ENCODE results near the gene KSR1.

Gene KSR1

DNA sequence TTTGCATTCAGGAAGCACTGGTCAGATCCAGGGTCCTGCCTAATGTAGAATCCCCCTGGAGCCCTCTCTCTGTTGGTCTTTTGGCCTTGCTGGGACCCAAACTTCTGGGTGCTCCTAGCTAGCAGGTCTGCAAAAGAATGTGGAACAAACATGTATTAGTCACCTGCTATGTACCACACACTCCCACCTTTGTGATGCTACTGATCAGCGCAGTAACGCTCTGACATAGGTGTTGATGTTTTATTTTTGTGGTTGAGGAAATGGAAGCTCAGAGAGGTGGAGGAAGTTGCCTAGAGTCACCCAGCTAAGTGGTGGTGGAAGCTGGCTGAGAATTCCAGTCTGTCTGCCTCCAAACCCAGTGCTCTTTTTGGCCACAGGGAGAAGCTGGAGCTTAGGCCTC lies 139.0 kb downstream of the KSR1 start:
- H2BK15ac ChIP-seq (replicated peaks; ENCODE audit: low read depth), result no peak overlapping the region
- H2BK5ac ChIP-seq (ENCODE audit: low read length), result no peak overlapping the region
- H4K5ac ChIP-seq (ENCODE audit: low read length), result no peak overlapping the region
- H4K8ac ChIP-seq (ENCODE audit: low read depth, low read length), result no peak overlapping the region
- no peak overlapping the region for H3K18ac ChIP-seq (ENCODE audit: low read length)
- no peak overlapping the region for H3K4me2 ChIP-seq (ENCODE audit: low read length)
- no peaks in the 10 kb centered on the region for H3K27me3 ChIP-seq (ENCODE audit: insufficient read depth, low read length, poor library complexity)
- no peaks in the 10 kb centered on the region for H3K79me2 ChIP-seq (ENCODE audit: control insufficient read depth, insufficient read depth, low read length)
- no peak overlapping the region for H3K23ac ChIP-seq (ENCODE audit: low read length)
- no peak overlapping the region for H3K27ac ChIP-seq (ENCODE audit: low read depth, low read length)
- no peak overlapping the region for H3K4me3 ChIP-seq (ENCODE audit: low read length)
- WGBS (ENCODE audit: extremely low coverage, insufficient coverage, low lambda C conversion rate), result no CpG with 5 or more reads among the region's 2 CpGs
- H3K79me1 ChIP-seq (ENCODE audit: low read length), result no peaks in the 10 kb centered on the region
- no peak overlapping the region for H2AK5ac ChIP-seq (ENCODE audit: low read length)
- no peak overlapping the region for H3K4ac ChIP-seq (ENCODE audit: low read depth, low read length)
- no peaks in the 10 kb centered on the region for H3K36me3 ChIP-seq (ENCODE audit: control insufficient read depth, insufficient read depth, low read length)
- no peak overlapping the region for H3K9ac ChIP-seq (ENCODE audit: low read length)
- no peak overlapping the region for H2BK120ac ChIP-seq (ENCODE audit: low read depth, low read length)
- no peaks in the 10 kb centered on the region for H3K4me1 ChIP-seq (ENCODE audit: control insufficient read depth, low read depth, low read length)
- no peak for DNase-seq
- no peak overlapping the region for H3K56ac ChIP-seq (ENCODE audit: low read length)

DNA sequence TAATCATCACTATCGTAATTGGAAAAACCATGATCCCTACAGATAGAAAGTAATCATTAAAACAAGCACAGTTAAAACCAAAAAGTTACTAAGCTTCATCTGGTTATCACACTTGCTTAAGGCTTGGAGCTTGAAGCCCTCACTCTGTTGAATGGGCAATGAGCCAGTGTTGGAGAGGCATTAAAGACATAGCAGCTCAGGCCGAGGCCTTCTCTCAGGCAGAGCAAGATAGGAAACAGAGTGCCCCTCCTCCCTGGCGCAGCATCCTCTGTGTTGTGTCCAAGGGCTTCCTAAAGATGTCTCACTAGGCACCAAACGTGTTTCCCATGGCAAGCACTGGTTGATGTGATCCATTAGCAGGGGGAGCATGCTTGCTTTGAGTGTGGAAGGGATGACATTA lies 139.8 kb downstream of the KSR1 start:
- Histone ChIP-seq H3K56ac (ENCODE audit: low read length) (no peak overlapping the region), H4K5ac (ENCODE audit: low read length) (no peak overlapping the region), H3K79me2 (ENCODE audit: control insufficient read depth, insufficient read depth, low read length) (no peaks in the 10 kb centered on the region), H3K4me1 (ENCODE audit: control insufficient read depth, low read depth, low read length) (no peaks in the 10 kb centered on the region), H4K8ac (ENCODE audit: low read depth, low read length) (no peak overlapping the region), H3K23ac (ENCODE audit: low read length) (no peak overlapping the region), H3K9ac (ENCODE audit: low read length) (no peak overlapping the region), H2BK5ac (ENCODE audit: low read length) (no peak overlapping the region), H3K4me2 (ENCODE audit: low read length) (no peak overlapping the region), H3K27ac (ENCODE audit: low read depth, low read length) (no peak overlapping the region), H3K18ac (ENCODE audit: low read length) (no peak overlapping the region), H2BK15ac (replicated peaks; ENCODE audit: low read depth) (no peak overlapping the region), H3K4me3 (ENCODE audit: low read length) (no peak overlapping the region), H2BK120ac (ENCODE audit: low read depth, low read length) (no peak overlapping the region), H2AK5ac (ENCODE audit: low read length) (no peak overlapping the region), H3K27me3 (ENCODE audit: insufficient read depth, low read length, poor library complexity) (no peaks in the 10 kb centered on the region), H3K4ac (ENCODE audit: low read depth, low read length) (no peak overlapping the region), H3K36me3 (ENCODE audit: control insufficient read depth, insufficient read depth, low read length) (no peaks in the 10 kb centered on the region), H3K79me1 (ENCODE audit: low read length) (no peaks in the 10 kb centered on the region)
- no peak for DNase-seq
- WGBS (ENCODE audit: extremely low coverage, insufficient coverage, low lambda C conversion rate), result no CpG with 5 or more reads among the region's 4 CpGs

DNA sequence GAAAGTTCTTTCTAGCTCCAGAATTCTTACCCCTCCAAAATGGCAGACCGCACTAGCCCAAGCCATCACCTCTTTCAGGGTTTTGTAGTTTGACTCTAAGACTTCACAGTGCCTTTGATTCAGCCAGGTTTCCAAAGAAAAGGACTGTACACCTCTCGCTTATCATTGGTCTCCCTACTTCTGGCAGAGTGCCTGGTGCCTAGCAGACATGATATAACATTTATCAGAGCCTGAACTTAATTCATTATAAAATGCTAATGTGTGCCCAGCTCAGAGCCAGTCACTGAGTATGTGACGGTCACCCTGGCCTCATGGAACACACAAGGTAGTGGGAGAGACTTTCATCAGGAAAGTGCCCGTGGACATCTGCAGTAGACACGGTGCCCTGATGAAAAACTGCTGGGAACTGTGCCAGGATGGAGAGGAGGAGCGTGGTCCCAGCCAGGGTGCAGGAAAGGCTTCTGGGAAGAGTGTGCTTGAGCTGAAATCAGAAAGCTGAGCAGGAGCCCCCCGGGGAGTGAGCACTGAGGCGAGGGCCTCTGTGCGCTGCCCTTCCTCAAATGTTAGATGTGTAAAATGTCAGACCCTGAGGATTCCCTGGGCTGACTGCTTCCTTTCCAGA lies 140.4 kb downstream of the KSR1 start:
- Histone ChIP-seq H3K9ac (ENCODE audit: low read length) (no peak overlapping the region), H3K27ac (ENCODE audit: low read depth, low read length) (no peak overlapping the region), H2BK120ac (ENCODE audit: low read depth, low read length) (no peak overlapping the region), H2BK15ac (replicated peaks; ENCODE audit: low read depth) (no peak overlapping the region), H3K79me2 (ENCODE audit: control insufficient read depth, insufficient read depth, low read length) (no peaks in the 10 kb centered on the region), H3K4me1 (ENCODE audit: control insufficient read depth, low read depth, low read length) (no peaks in the 10 kb centered on the region), H2BK5ac (ENCODE audit: low read length) (no peak overlapping the region), H3K18ac (ENCODE audit: low read length) (no peak overlapping the region), H4K5ac (ENCODE audit: low read length) (no peak overlapping the region), H3K23ac (ENCODE audit: low read length) (no peak overlapping the region), H3K4me3 (ENCODE audit: low read length) (no peak overlapping the region), H2AK5ac (ENCODE audit: low read length) (no peak overlapping the region), H3K79me1 (ENCODE audit: low read length) (no peaks in the 10 kb centered on the region), H3K27me3 (ENCODE audit: insufficient read depth, low read length, poor library complexity) (no peaks in the 10 kb centered on the region), H3K56ac (ENCODE audit: low read length) (no peak overlapping the region), H3K36me3 (ENCODE audit: control insufficient read depth, insufficient read depth, low read length) (no peaks in the 10 kb centered on the region), H3K4me2 (ENCODE audit: low read length) (no peak overlapping the region), H3K4ac (ENCODE audit: low read depth, low read length) (no peak overlapping the region), H4K8ac (ENCODE audit: low read depth, low read length) (no peak overlapping the region)
- no CpG with 5 or more reads among the region's 9 CpGs for WGBS (ENCODE audit: extremely low coverage, insufficient coverage, low lambda C conversion rate)
- no peak for DNase-seq

DNA sequence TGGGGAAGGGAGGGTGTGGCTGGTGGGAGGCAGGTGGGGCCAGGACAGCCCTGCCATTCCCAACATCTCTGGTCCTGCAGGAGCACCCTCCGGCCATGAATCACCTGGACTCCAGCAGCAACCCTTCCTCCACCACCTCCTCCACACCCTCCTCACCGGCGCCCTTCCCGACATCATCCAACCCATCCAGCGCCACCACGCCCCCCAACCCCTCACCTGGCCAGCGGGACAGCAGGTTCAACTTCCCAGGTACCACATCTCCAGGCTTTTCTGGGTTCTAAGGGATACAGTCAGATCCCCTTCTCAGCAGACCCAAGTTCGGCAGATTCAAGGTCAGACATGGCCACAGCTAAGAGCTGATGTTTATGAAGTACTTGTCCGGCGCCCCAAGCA lies 140.9 kb downstream of the KSR1 start:
- no peaks in the 10 kb centered on the region for H3K4me1 ChIP-seq (ENCODE audit: control insufficient read depth, low read depth, low read length)
- H3K79me2 ChIP-seq (ENCODE audit: control insufficient read depth, insufficient read depth, low read length), result no peaks in the 10 kb centered on the region
- no peak overlapping the region for H2AK5ac ChIP-seq (ENCODE audit: low read length)
- DNase-seq, result no peak
- H3K23ac ChIP-seq (ENCODE audit: low read length), result no peak overlapping the region
- H3K4ac ChIP-seq (ENCODE audit: low read depth, low read length), result no peak overlapping the region
- no peak overlapping the region for H4K5ac ChIP-seq (ENCODE audit: low read length)
- H3K9ac ChIP-seq (ENCODE audit: low read length), result no peak overlapping the region
- no peak overlapping the region for H3K27ac ChIP-seq (ENCODE audit: low read depth, low read length)
- H2BK120ac ChIP-seq (ENCODE audit: low read depth, low read length), result no peak overlapping the region
- no peak overlapping the region for H3K18ac ChIP-seq (ENCODE audit: low read length)
- no peaks in the 10 kb centered on the region for H3K36me3 ChIP-seq (ENCODE audit: control insufficient read depth, insufficient read depth, low read length)
- no peak overlapping the region for H3K56ac ChIP-seq (ENCODE audit: low read length)
- H2BK5ac ChIP-seq (ENCODE audit: low read length), result no peak overlapping the region
- H4K8ac ChIP-seq (ENCODE audit: low read depth, low read length), result no peak overlapping the region
- no peaks in the 10 kb centered on the region for H3K79me1 ChIP-seq (ENCODE audit: low read length)
- no peak overlapping the region for H3K4me3 ChIP-seq (ENCODE audit: low read length)
- H2BK15ac ChIP-seq (replicated peaks; ENCODE audit: low read depth), result no peak overlapping the region
- H3K4me2 ChIP-seq (ENCODE audit: low read length), result no peak overlapping the region
- whole genome bisulfite sequencing (ENCODE audit: extremely low coverage, insufficient coverage, low lambda C conversion rate), result no CpG with 5 or more reads among the region's 10 CpGs
- no peaks in the 10 kb centered on the region for H3K27me3 ChIP-seq (ENCODE audit: insufficient read depth, low read length, poor library complexity)

DNA sequence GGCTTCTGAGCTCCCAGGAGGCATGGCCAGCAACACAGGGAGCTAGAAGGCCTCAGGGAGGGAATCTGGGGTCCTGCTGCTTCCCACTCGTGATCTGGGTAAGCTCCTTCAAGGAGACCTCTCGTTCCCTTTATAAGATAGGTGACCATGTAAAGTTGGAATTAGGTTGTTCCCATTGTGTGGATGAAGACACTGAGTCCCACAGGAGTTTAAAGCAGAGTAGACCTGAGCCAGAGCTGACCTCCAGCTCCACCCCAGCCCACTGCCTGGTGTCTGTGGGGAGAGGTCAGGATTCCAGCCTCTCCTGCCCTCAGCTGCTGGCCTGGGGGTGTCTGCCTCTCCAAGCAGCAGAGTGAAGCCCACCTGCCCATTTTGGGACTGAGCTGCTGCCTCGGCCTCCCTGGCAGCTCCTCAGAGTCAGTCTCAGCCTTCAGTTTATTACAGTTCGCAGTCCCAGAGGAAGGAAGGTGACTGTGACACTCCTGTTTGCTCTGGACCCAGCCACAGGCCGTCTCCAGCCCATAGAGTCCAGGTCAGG lies 141.6 kb downstream of the KSR1 start:
- Histone ChIP-seq H3K9ac (ENCODE audit: low read length) (no peak overlapping the region), H3K79me1 (ENCODE audit: low read length) (no peaks in the 10 kb centered on the region), H3K23ac (ENCODE audit: low read length) (no peak overlapping the region), H3K36me3 (ENCODE audit: control insufficient read depth, insufficient read depth, low read length) (no peaks in the 10 kb centered on the region), H3K18ac (ENCODE audit: low read length) (no peak overlapping the region), H3K27me3 (ENCODE audit: insufficient read depth, low read length, poor library complexity) (no peaks in the 10 kb centered on the region), H4K5ac (ENCODE audit: low read length) (no peak overlapping the region), H4K8ac (ENCODE audit: low read depth, low read length) (no peak overlapping the region), H2BK15ac (replicated peaks; ENCODE audit: low read depth) (no peak overlapping the region), H3K4me2 (ENCODE audit: low read length) (no peak overlapping the region), H3K56ac (ENCODE audit: low read length) (no peak overlapping the region), H2BK120ac (ENCODE audit: low read depth, low read length) (no peak overlapping the region), H3K4ac (ENCODE audit: low read depth, low read length) (no peak overlapping the region), H2BK5ac (ENCODE audit: low read length) (no peak overlapping the region), H3K27ac (ENCODE audit: low read depth, low read length) (no peak overlapping the region), H2AK5ac (ENCODE audit: low read length) (no peak overlapping the region), H3K79me2 (ENCODE audit: control insufficient read depth, insufficient read depth, low read length) (no peaks in the 10 kb centered on the region), H3K4me3 (ENCODE audit: low read length) (no peak overlapping the region), H3K4me1 (ENCODE audit: control insufficient read depth, low read depth, low read length) (no peaks in the 10 kb centered on the region)
- no peak for DNase-seq
- WGBS (ENCODE audit: extremely low coverage, insufficient coverage, low lambda C conversion rate), result no CpG with 5 or more reads among the region's 5 CpGs
